Subcutaneous adipose tissue (tissue), 4 donors: ENCODE results near the gene PPFIA4. TPM values are rescaled to one million over a fixed set of nuclear protein-coding genes. Genes with fewer than 3 reads are reported as not detected.

ENCODE experiments used
- total RNA-seq, 4 donors: library from RNA; depleted of rRNA; stranded (reverse); fragments of >200 nt; gene quantifications; one replicate each; pipeline ENCODE4 v1.1.0, GENCODE V29; 2016
- TF ChIP-seq, protein P1 (sequence below): fragments of 450-650 bp; IDR thresholded peaks from one replicate; pipeline ENCODE4 v1.5.1; 2016; ENCODE audit warnings: low read depth, mild to moderate bottlenecking, control low read depth, antibody characterized with exemption, moderate library complexity

Gene PPFIA4
- total RNA-seq, 4 donors from 2014 or later: 0.16 to 0.19 (median 0.17) TPM; not detected in 1

DNA sequence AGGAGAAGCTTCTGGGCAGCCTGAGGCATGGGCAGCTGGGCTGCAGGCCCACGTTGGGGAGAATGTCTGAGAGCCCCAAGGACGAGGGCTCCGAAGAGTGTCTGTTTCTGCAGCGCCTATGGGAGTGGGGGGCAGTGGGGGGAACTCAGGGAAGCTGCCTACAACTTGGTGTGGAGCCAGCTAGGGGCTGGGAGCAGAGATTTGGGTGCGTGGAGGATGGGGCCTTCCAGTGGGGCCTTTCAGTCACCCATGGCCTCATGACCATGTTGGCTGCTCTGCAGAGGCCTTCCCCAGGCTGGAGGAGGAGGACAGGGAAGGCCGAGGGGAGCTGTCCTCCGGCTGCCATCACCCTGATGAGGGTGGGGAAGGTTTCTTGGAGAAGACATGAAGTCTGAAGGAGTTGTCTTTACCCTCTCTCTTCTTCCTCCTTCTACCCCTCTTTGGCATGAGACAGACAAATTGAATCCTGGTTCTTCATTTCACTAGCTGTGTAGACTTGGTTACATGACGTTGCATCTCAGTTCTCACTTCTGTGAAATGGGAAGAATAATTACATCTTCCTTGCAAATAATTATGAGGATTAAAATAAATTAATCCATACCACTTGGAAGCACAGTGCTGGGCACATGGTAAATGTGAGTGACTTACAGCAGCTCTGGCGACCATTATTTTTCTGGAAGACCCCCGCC is 8.3 kb downstream of the PPFIA4 start:
- TF ChIP-seq, protein P1, sequence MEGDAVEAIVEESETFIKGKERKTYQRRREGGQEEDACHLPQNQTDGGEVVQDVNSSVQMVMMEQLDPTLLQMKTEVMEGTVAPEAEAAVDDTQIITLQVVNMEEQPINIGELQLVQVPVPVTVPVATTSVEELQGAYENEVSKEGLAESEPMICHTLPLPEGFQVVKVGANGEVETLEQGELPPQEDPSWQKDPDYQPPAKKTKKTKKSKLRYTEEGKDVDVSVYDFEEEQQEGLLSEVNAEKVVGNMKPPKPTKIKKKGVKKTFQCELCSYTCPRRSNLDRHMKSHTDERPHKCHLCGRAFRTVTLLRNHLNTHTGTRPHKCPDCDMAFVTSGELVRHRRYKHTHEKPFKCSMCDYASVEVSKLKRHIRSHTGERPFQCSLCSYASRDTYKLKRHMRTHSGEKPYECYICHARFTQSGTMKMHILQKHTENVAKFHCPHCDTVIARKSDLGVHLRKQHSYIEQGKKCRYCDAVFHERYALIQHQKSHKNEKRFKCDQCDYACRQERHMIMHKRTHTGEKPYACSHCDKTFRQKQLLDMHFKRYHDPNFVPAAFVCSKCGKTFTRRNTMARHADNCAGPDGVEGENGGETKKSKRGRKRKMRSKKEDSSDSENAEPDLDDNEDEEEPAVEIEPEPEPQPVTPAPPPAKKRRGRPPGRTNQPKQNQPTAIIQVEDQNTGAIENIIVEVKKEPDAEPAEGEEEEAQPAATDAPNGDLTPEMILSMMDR: no peak

DNA sequence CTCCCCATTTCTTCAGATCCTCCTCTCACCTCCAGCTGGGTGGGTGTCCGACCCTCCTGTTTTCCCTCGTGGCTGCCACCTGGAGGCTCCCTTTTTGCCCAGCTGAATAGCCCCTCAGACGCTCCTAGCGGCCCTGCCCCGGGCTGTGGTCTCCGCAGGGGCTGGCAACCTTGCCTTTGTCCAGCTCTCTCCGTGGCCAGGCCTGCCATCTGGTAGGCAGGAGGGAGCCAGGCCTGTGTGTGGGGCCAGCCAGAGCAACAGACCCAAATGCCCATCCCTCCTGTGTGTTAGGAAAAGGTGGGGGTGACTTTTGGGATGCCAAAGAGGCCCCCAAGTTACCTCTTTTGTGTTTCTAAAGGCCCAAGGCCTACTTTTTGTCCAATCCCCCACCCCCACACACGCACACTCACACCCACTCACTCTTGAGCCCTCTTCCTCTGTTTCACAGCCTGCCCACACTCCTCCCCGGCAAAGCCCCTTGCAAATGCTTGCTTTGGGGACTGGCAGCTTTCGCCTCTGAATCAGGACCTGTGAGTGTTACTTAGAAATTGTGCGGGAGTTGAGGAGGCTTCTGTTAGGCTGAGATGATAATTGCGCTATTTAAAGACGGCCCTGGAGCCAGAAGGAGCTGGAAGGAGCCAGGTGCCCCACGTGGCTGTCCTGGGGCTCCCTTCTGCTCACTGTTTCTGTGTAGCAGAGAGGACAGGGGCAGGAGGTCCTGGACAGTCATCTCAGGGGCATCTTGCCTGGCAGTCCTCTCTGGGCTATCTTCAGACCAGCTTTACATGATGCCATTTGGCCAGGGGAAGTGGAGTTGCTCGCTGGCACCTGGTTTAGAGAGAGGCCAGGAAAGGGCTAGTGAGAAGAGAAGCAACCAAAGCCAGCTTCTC is 9.1 kb downstream of the PPFIA4 start:
- TF ChIP-seq, protein P1: no peak

DNA sequence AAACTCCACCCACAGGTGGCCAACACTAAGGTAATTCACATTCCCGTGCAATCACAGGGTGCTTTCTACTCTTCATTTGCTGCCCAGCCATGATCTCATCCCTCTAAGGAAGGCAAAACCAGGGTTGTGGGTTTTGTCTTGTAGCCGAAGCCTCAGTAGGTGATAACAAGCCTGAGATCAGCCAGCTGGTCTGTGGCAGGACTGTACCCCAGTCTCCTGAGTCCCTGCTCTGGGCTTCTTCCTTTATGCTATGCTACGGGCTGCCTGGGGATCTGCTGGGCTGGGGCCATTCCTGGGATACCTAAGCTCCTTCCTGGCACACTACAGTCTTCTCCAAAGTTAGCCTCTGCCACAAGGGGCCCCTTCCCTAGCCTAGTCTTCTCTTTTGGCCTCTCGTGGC is 9.8 kb downstream of the PPFIA4 start:
- TF ChIP-seq, protein P1: no peak

DNA sequence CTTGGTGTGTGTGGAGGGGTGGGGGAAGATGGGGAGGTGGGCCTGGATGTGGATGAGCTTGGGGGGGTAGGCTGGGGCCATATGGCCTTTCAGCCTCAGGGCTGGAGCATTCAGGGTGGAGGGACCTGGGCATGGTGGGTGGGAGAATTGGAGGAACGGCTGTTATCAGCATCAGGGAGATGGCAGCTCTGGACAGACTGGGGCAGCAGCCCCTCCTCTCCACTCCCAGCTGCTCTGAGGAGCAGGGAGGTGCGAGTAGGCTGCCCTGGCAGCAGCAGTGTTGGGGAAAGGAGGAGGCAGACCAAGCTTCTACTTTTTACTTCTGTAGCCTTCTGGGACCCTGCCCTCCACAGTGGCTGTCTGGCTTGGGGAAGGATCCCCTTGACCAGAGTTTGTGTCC is 10.2 kb downstream of the PPFIA4 start:
- TF ChIP-seq, protein P1: no peak

DNA sequence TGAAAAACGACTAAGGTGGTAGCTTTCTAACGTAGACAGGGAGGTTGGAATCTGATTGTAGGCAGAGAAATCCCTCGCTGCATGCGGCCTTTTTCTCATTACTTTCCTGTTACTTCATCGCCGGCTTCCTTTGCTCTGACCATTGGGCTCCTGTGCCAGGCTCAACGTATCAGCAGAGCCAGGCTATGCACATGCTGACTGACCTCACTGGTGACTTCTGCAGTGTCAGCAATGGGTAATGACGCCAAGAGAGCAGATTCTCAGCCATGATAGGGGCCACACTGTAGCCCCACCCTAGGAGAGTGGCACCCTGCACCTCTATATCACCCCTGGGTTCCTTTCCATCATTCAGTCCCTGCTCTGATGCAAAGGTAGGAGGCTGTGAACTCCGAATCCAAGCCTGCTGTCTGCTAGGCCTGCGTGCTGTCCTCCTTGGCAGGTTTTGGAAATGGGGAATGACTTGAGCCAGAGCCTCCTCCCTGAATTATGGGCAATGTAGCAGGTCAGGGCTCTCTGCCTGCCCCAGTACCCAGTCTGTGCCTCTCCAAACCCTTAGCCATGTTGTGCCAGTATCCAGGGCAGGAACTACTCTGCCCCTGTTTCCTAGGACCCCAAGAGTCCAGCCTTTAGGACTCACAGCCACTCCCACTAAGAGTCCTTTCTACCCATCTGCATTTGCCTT is 11.4 kb downstream of the PPFIA4 start:
- TF ChIP-seq, protein P1: no peak

DNA sequence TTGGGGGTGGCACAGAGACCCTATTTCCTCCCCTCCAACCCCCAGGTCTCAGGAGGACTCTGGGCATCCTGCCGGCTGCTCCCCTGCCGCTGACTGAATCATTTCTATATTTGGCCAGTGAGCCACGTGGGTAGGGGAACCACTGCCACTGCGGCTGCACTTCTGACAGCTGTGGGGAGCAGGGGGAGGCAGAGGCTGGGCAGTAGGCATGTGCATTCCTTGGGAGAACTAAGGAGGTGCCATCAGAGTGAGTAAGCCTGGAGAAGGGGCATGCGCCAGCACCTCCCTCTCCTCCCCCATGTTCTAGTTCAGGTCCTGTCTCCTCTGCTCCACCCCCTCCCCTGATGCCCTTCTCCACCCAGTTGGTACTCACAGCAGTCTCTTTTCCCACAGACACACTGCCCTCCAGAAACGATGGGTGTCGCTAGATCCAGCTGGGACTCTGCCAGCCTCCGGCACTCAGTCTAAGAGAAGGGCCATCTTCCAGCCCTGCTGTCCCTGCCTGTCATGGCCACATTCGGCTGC is 12.0 kb downstream of the PPFIA4 start:
- TF ChIP-seq, protein P1: no peak
